HTERT RPE-1 (cell line): Measurements from ENCODE around the gene CNIH2.
"Not testable (repeated sequence)": the region's sequence is repeated elsewhere in the genome, so short reads cannot be mapped to it uniquely, and the experiment has no call there.

ENCODE experiments used
- in situ Hi-C: fragments of 300-500 bp; cut with MboI; formaldehyde crosslinking; loops from 4 replicates; pipeline ENCODE4 v1.14.3; 2020; ENCODE audit warnings: low sequenced_read_pairs

CNIH2 gene

DNA sequence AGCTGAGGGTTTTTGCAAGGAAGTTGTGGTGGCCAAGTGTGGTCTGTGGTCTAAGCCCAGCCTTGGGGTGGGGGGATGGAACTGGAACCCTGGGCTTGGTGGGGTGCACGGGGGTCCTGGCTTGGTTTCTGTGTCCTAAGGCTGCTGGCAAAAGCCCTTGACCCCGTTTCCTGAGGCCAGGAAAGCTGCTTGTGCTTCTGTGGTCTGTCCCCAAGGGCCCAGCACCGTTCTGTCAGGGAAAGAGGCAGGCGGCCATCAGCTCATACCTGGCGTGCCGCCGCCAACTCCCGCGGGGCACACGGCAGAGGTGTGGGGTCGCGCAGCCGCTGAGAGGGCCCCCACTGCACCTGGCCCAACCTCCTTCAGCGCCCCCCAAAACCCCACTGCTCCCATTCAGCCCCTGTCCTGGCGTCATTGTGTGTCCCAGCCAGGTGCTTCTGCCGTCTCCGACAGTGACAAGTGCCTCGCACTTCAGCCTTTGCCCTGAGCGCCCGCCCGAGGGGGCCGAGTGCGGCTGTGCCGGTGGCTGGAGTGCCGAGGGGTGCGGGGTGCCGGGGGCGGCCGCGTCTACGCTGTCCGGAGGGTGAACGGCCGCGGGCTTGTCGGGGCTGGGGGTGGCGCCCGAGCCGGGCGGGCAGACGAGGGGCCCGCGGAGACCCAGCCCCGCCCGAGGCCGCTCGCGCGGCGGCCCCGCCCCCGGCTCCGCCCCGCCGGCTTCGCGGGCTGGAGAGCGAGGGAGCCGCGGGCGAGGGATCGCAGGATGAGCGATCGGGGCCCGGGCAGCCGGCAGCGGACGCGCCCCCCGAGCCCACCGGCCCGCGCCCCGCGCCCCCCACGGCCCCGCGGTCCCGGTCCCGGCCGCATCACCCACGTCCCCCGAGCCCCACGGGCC is at the start of gene CNIH2:
Gene CNIH2 (plus strand): TSS at position 705 of the 892 bp plus-strand sequence. CDS start 282 bp downstream, outside the sequence.
- in situ Hi-C loops, result no loop called here

GRCh38 chr11:66228521-66228920 is 49.5 kb upstream of the CNIH2 start:
- in situ Hi-C loops, result no loop called here

DNA sequence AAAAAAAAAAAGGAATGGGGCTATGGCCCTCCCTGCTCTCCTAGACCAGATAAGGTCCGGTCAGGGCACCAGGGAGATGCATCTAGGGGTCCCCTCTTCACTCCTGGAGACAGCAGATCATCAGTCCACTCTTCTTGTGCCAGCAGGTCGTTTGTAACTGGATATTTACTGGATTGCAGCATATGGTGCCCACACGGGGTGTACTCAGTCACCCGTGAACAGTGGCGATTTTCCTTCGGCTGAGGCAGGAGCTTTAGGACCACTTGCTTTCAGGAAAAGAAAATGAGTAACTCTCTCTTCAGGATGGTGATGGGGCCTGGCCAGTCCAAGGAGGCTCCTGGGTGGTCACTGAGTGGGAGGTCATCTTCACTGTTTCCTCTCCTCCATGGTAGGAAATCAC is 47.8 kb upstream of the CNIH2 start:
- in situ Hi-C loops, result no loop called here

DNA sequence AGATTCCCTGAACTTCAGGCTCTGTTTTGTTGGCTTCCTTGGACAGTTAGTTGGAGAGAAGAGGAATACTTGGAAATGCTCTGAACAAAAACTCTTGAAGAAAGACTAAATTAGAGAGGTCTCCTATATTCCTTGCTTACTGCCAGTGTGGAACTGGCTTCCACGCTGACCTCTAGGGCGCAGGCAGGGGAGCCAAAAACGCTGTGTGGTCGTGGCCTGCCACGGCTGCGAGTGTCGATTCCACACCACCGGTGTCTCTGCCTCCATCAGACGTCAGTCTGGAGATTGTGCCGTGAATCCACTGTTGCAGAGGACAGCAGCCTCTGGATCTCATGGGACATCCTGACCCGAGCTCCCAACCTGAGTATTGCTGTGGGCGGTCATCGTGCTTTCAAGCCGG is 47.0 kb upstream of the CNIH2 start:
- in situ Hi-C loops, result no loop called here

DNA sequence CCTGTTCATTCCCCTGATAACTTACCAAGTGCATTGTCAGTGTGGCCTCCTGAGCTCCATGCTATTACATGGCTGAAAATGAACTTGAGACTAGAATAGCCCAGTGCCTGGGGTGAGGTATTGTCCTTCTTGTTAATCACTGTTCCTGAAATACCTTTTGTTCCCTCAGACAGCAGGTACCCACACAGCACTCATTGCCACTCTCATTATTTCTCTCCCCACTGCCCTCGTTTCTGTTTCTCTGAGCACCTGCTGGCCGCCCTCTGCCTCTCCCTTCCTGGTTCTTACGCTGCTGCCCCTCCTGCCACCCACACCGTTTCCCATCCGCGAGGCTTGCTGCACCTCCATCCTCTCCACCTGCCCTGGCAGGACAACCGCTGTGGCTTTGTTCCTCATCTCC is 46.4 kb upstream of the CNIH2 start:
- in situ Hi-C loops, result no loop called here

GRCh38 chr11:66232769-66233168 is 45.2 kb upstream of the CNIH2 start:
- in situ Hi-C loops, result no loop called here

GRCh38 chr11:66233301-66233700 is 44.7 kb upstream of the CNIH2 start:
- in situ Hi-C loops, result no loop called here

GRCh38 chr11:66235141-66235540 is 42.8 kb upstream of the CNIH2 start:
- in situ Hi-C loops, result no loop called here

DNA sequence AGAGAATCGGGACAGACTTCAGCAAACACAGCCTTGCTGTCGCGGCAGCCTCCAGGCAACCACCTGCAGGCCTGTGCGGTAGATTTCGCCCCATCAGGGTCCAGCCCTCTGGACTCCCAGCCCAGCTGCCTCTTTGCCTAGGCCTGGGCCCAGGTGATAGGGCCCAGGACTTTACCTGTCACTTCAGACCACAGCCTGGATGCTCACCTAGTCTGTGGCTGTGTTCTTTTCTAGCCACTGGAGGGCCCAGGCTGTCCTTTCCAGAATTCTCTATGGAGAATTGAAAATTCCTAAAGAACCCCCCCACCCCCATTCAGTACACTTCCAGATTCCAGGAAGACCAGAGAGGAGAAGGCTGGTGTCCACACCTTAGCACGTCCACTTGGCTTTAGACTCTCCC is 40.1 kb upstream of the CNIH2 start:
- in situ Hi-C loops, result no loop called here

- in situ Hi-C loops, result no loop called here
Observed at GRCh38 chr11:66238786-66239413, 39.1 kb upstream of the CNIH2 start.

DNA sequence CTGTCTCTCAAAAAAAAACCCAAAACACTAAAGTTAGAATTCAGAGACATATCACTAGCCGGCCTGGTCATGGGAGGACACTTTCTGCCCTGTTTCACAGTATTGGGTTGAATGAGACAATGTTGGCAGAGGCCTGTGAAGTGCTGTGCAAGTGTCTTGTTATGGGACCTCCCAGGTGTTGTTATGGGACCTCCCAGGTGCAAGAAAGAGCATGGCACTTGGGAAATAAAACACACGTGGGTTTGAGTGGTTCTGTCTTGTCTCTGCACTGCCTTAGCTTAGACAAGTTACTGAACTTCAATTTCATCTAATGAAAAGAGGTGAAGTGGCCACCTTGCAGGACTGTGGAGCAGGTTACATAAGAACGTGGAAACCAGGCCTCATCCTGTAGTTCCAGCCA is 38.5 kb upstream of the CNIH2 start:
- in situ Hi-C loops, result no loop called here

DNA sequence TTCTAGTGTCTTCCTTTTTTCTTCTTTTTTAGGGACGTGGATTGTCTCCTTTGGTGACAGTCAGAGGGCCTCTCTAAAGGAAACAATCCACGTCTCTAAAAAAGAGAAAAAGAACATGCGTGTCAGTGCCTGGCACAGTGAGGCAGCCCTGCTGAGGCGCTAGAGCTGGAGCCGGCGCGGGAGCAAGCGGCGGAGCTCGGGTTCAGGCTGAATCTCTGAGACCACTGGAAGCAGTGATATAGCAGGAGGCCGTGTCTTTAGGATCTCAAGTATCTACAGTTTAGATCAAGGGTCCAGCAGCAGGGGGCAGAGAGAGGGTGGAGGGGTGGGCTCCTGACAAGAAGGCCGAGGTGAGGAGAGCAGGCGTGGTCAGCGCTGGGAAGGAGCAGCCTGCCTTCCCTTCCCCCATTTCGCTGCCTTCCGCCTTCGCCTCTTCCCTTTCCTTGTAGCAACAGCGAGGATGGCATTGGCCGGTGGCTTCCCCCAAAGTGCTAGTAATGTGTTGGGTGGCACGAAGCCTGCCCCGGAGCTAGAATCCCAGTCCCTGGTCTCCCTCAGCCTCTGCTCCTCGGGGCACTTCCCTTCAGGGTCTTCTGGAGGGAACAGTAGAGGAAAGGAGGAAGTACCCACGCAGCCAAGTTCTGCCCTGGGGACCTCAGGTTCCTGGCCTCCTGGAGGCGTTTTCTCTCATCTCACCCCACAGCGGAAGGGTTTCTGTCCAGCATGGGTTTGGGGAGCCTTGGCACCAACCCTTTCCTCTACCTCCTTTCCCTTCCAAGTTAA is 37.8 kb upstream of the CNIH2 start:
- in situ Hi-C loops, result no loop called here

GRCh38 chr11:66240781-66241136 is 37.2 kb upstream of the CNIH2 start:
- in situ Hi-C loops, result no loop called here

GRCh38 chr11:66242095-66242765 is 35.7 kb upstream of the CNIH2 start:
- in situ Hi-C loops, result no loop called here

- in situ Hi-C loops, result no loop called here
Observed at GRCh38 chr11:66243782-66244535, 34.0 kb upstream of the CNIH2 start.

DNA sequence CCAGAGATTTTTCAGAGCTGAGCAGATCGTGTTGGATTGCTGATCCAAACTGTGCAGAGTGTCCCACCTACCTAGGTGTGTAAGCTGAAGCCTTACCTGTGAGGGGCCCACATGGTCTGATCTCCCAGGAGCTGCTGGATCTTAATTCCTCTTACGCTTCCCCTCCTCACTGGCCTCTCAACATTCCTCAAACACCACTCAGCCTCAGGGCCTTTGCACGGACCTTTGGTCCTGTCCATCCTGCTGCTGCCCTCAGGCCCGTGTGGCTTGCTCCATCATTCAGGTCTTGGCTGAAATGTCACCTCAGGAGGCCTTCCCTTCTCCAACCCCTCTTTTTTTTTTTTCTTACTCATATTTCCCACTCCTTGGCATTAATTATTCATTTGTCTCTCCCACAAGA is 30.7 kb upstream of the CNIH2 start:
- in situ Hi-C loops, result no loop called here

DNA sequence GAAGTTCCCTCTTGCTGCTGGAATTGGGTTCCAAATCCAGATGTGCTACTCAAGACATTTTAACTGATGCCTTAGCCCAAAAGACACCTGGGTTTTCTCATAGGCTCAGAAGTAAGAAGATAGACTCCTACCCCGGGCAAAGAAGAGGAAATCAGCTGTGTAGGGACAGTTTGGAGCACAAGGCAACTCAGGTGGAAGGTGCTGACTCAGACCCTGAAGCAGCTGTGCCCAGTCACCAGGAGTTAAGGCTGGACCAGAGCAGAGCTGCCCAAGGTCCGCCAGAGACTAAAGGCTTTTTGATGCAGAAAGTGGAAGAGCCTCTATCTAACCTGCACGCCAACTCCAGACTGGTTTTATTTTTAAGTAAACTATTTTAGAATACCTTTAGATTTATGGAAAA is 30.2 kb upstream of the CNIH2 start:
- in situ Hi-C loops, result no loop called here

DNA sequence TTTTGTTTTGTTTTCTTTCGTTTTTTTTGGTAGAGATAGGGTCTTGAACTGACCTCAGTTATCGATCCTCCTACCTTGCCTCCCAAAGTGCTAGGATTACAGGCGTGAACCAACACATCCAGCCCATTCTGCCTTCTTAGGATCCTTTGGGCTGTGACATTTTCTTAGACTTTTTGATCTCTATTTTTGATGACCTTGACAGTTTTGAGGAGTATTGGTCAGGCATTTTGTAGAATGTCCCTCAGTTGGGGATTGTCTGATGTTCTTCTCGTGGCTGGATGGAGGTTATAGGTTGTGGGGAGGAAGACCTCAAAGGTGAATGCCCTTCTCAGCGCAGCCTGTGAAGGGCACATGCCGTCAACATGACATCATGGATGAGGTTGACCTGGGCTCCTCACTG is 29.1 kb upstream of the CNIH2 start:
- in situ Hi-C loops, result no loop called here

- in situ Hi-C loops, result no loop called here
Observed at GRCh38 chr11:66251809-66252208, 26.2 kb upstream of the CNIH2 start.

DNA sequence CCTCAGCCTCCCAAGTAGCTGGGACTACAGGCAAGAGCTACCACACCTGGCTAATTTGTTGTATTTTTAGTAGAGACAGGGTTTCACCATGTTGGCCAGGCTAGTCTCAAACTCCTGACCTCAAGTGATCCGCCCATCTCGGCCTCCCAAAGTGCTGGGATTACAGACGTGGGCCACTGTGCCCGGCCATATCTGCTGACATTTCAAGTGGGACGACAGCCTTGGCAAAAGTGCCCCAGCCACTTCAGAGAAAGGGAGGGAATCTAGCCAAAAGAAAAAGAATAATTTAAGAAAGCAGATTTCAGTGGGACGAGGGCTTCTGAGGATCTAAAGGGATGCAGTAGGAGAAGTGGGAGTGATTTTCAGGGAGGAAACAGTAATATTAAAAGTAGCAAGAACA is 24.9 kb upstream of the CNIH2 start:
- in situ Hi-C loops, result not testable (repeated sequence)
